Panc1 (cell line): ENCODE results near the gene TRABD2B. TPM values are rescaled to one million over a fixed set of nuclear protein-coding genes. Genes with fewer than 3 reads are reported as not detected.

Experiments
- ATAC-seq: fragments of 200-7000 bp; cut with Tn5 transposase; 2 replicates; pipeline ENCODE4 v1.9.1; 2020; ENCODE audit warnings: mild to moderate bottlenecking, moderate library complexity
- BruUV-seq: library from RNA; stranded (reverse); fragments of 400-500 nt; replicated peaks from 2 replicates; lab custom pipeline; 2021; lab: Mats Ljungman, UMichigan
- CTCF ChIA-PET: fragments of 300-600 bp; sonication (Branson Sonifier 250); formaldehyde crosslinking; loops from one replicate; lab custom pipeline; 2022; ENCODE audit warnings: antibody characterized with exemption; lab: Charles Lee
- POLR2A ChIA-PET: fragments of 300-600 bp; sonication (Branson Sonifier 250); formaldehyde crosslinking; loops from one replicate; lab custom pipeline; 2022; ENCODE audit warnings: antibody characterized with exemption; lab: Charles Lee
- DNase-seq: peaks from one replicate; pipeline ENCODE4 v3.0.0-alpha.2; 2010; ENCODE audit warnings: low read depth, low spot score
- H3K27ac ChIP-seq: 2 replicates; pipeline ENCODE4 v1.5.1; 2011; ENCODE audit warnings: mild to moderate bottlenecking, low read length, inconsistent platforms
- H3K27me3 ChIP-seq: fragments of 200-500 bp; sonication (Bioruptor generic); 2 replicates; pipeline ENCODE4 v1.6.0; 2014; ENCODE audit warnings: low read length, inconsistent platforms; ENCODE audit not compliant: control insufficient read depth, insufficient read depth
- H3K36me3 ChIP-seq: fragments of 200-500 bp; sonication (Bioruptor generic); 2 replicates; pipeline ENCODE4 v1.5.1; 2014; ENCODE audit warnings: inconsistent platforms, mild to moderate bottlenecking, low read length, moderate library complexity; ENCODE audit not compliant: control insufficient read depth, insufficient read depth
- H3K4me1 ChIP-seq: 2 replicates; pipeline ENCODE4 v1.5.1; 2011; ENCODE audit warnings: inconsistent platforms, mild to moderate bottlenecking, low read length, moderate library complexity; ENCODE audit not compliant: control insufficient read depth, insufficient read depth
- H3K4me3 ChIP-seq, 2 experiments: 2 replicates each; pipeline ENCODE4 v1.5.1; 2011 to 2012; ENCODE audit warnings: low read depth in 2 of 2, low read length in 2 of 2, mild to moderate bottlenecking in 2 of 2, inconsistent platforms in 1 of 2, moderate library complexity in 1 of 2
- H3K9me3 ChIP-seq: fragments of 200-500 bp; sonication (Bioruptor generic); 2 replicates; pipeline ENCODE4 v1.5.1; 2014; ENCODE audit warnings: low read depth, mild to moderate bottlenecking, inconsistent platforms, low read length, moderate library complexity; ENCODE audit not compliant: control insufficient read depth, insufficient read depth
- CTCF ChIP-seq: fragments of 450-650 bp; IDR thresholded peaks from 2 replicates; pipeline ENCODE4 v1.5.1; 2017; ENCODE audit warnings: mild to moderate bottlenecking
- POLR2AphosphoS5 ChIP-seq: IDR thresholded peaks from 2 replicates; pipeline ENCODE4 v1.6.1; 2012; ENCODE audit warnings: mild to moderate bottlenecking, low read depth, low read length, moderate library complexity
- SIN3A ChIP-seq: IDR thresholded peaks from 2 replicates; pipeline ENCODE4 v1.6.1; 2012; ENCODE audit warnings: low read depth, mild to moderate bottlenecking, low read length, moderate library complexity, borderline replicate concordance; ENCODE audit not compliant: insufficient read depth
- TCF7L2 ChIP-seq: IDR thresholded peaks from 2 replicates; pipeline ENCODE4 v1.6.1; 2011; ENCODE audit warnings: mild to moderate bottlenecking, low read depth, low read length, inconsistent platforms
- in situ Hi-C: cut with HindIII; loops from 2 replicates; pipeline ENCODE4 v1.10.0; 2016; ENCODE audit warnings: low sequenced_read_pairs, low pct_unique_long_range_greater_than_20kb
- intact Hi-C: fragments of 100-400 bp; cut with micrococcal nuclease; formaldehyde crosslinking; loops from one replicate; pipeline ENCODE4 v1.10.0; 2022; ENCODE audit not compliant: unreplicated experiment
- total RNA-seq: library from RNA; stranded (reverse); gene quantifications from one replicate; pipeline ENCODE4 v1.2.1, GENCODE V29; 2021; ENCODE audit not compliant: unreplicated experiment
- TF ChIP-seq, protein P1 (sequence below), 2 experiments: IDR thresholded peaks; 2 replicates each; pipeline ENCODE4 v1.6.1; 2011 to 2012; ENCODE audit warnings: low read depth in 2 of 2, control low read depth in 1 of 2, low read length in 1 of 2, mild to moderate bottlenecking in 1 of 2, moderate library complexity in 1 of 2; ENCODE audit not compliant: insufficient read depth in 1 of 2

TRABD2B gene
- total RNA-seq, 1 experiment from 2014 or later: not detected

DNA sequence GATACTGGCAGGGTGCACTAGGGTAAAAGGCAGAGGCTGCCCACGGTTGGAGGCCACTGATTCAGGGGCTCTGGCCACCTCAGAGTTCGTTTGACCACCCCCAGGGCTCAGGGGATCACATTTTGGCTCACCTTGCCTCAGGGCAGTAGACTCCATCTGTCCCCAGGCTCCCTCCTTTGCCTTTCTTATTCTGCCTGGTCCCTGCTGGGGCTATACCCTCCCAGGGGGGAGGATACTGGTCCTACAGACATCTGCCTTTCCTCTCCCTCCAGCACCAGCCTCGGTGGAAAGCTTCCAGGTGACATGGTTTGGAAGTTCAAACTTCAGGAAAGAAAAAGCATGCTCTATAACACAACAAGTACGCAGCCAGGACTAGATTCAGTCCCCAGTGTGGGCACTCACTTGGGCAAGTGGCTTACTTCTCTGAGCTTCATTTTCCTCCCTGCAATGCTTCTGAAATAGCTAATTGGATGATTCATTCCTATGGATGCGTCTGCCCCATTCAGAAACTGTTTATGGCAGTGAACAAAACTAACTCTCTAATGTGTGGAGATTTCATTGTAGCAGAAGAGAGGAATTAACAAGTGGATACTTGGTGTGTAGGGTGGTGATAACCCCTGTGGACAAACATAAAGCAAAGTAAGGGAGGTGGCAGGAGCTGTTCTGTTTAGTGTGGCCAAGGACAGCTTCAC is 154.8 kb downstream of the TRABD2B start:
- no peak for TF ChIP-seq POLR2AphosphoS5
- no peak for TF ChIP-seq SIN3A
- TF ChIP-seq, protein P1, sequence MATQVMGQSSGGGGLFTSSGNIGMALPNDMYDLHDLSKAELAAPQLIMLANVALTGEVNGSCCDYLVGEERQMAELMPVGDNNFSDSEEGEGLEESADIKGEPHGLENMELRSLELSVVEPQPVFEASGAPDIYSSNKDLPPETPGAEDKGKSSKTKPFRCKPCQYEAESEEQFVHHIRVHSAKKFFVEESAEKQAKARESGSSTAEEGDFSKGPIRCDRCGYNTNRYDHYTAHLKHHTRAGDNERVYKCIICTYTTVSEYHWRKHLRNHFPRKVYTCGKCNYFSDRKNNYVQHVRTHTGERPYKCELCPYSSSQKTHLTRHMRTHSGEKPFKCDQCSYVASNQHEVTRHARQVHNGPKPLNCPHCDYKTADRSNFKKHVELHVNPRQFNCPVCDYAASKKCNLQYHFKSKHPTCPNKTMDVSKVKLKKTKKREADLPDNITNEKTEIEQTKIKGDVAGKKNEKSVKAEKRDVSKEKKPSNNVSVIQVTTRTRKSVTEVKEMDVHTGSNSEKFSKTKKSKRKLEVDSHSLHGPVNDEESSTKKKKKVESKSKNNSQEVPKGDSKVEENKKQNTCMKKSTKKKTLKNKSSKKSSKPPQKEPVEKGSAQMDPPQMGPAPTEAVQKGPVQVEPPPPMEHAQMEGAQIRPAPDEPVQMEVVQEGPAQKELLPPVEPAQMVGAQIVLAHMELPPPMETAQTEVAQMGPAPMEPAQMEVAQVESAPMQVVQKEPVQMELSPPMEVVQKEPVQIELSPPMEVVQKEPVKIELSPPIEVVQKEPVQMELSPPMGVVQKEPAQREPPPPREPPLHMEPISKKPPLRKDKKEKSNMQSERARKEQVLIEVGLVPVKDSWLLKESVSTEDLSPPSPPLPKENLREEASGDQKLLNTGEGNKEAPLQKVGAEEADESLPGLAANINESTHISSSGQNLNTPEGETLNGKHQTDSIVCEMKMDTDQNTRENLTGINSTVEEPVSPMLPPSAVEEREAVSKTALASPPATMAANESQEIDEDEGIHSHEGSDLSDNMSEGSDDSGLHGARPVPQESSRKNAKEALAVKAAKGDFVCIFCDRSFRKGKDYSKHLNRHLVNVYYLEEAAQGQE (IDR thresholded peaks at IDR 0.05; ENCODE audit: insufficient read depth in 1 of 2, low read depth in 2 of 2, low read length in 1 of 2): no peak
- no peak for TF ChIP-seq TCF7L2
- TF ChIP-seq CTCF: no peak
- H3K4me3 ChIP-seq: no peak overlapping the region
- no peak overlapping the region for H3K27ac ChIP-seq
- no peaks in the 10 kb centered on the region for H3K9me3 ChIP-seq
- ChIA-PET CTCF (no interaction called here), POLR2A (no interaction called here)
- DNase-seq (no peak), ATAC-seq (no peak)
- intact Hi-C loops: no loop called here
- in situ Hi-C loops: no loop called here
- H3K36me3 ChIP-seq: no peaks in the 10 kb centered on the region
- peaks cover 10% of the 10 kb centered on the region; the same call in 1 of the 2 replicates for H3K27me3 ChIP-seq
- no TSS peak for BruUV-seq
- H3K4me1 ChIP-seq: no peaks in the 10 kb centered on the region

GRCh38 chr1:47841356-47841755 is 155.8 kb downstream of the TRABD2B start:
- DNase-seq (no peak), ATAC-seq (no peak)
- no peaks in the 10 kb centered on the region for H3K36me3 ChIP-seq
- no peaks in the 10 kb centered on the region for H3K4me1 ChIP-seq
- CTCF ChIA-PET: interaction anchor here (0.5 kb wide), 1 partner anchor 36 kb away, joined by 3 read pairs; no protein-coding TSS in a partner anchor
- H3K9me3 ChIP-seq: no peaks in the 10 kb centered on the region
- POLR2A ChIA-PET: no interaction called here
- in situ Hi-C loops: no loop called here
- intact Hi-C loops: no loop called here
- peaks cover 10% of the 10 kb centered on the region; the same call in 1 of the 2 replicates for H3K27me3 ChIP-seq
- TF ChIP-seq CTCF (no peak), SIN3A (no peak), TCF7L2 (no peak), POLR2AphosphoS5 (no peak)
- TF ChIP-seq, protein P1 (IDR thresholded peaks at IDR 0.05; ENCODE audit: insufficient read depth in 1 of 2, low read depth in 2 of 2, low read length in 1 of 2): no peak
- no TSS peak for BruUV-seq
- H3K27ac ChIP-seq: no peak overlapping the region
- H3K4me3 ChIP-seq: no peak overlapping the region
